NT2/D1 (cell line): Measurements from ENCODE around the gene PCDHA2.

Experiments used
- SUZ12 ChIP-seq: IDR thresholded peaks from 2 replicates; pipeline ENCODE4 v1.6.1; 2011; ENCODE audit not compliant: insufficient read length, insufficient read depth; ENCODE audit errors: extremely low read depth
- YY1 ChIP-seq: IDR thresholded peaks from 2 replicates; pipeline ENCODE4 v1.6.1; 2011; ENCODE audit not compliant: insufficient read length, insufficient read depth
- ZNF274 ChIP-seq: IDR thresholded peaks from 2 replicates; pipeline ENCODE4 v1.6.1; 2011; ENCODE audit warnings: mild to moderate bottlenecking, low read depth, low read length

DNA sequence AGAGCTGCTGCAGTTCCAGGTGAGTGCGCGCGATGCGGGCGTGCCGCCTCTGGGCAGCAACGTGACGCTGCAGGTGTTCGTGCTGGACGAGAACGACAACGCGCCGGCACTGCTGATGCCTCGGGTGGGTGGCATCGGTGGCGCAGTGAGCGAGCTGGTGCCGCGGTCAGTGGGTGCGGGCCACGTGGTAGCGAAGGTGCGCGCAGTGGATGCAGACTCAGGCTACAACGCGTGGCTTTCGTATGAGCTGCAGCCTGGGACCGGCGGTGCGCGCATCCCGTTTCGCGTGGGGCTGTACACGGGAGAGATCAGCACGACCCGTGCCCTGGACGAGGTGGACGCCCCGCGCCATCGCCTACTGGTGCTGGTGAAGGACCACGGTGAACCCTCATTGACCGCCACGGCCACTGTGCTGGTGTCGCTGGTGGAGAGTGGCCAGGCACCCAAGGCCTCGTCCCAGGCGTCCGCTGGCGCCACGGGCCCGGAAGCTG lies 8.2 kb downstream of the PCDHA2 start:
- TF ChIP-seq ZNF274, result no peak
- TF ChIP-seq SUZ12, result no peak
- TF ChIP-seq YY1, result no peak
